Natural killer cell (primary cell): ENCODE results near the gene ITGAV. TPM values are rescaled to one million over a fixed set of nuclear protein-coding genes. Genes with fewer than 3 reads are reported as not detected.

Experiments
- ATAC-seq, 3 donors: fragments of 150-1000 bp in 2 of 3; fragments of 200-7000 bp in 1 of 3; cut with Tn5 transposase; 1 replicate in 1 of 3; 2 replicates in 2 of 3; pipeline ENCODE4 v1.10.0; 2021; ENCODE audit warnings: mild to moderate bottlenecking in 2 of 3, moderate library complexity in 2 of 3
- DNase-seq, 2 donors: peaks; one replicate each; pipeline versions ENCODE4 v3.0.0 to v3.0.0-alpha.2; 2013 to 2021; ENCODE audit warnings: mixed read lengths in 1 of 2
- H3K27ac ChIP-seq: one replicate; pipeline ENCODE4 v1.5.1; 2013; ENCODE audit warnings: mild to moderate bottlenecking, low read length
- H3K27me3 ChIP-seq: one replicate; pipeline ENCODE4 v1.6.1; 2013; ENCODE audit warnings: low read length; ENCODE audit not compliant: control insufficient read depth, insufficient read depth
- H3K36me3 ChIP-seq: one replicate; pipeline ENCODE4 v1.6.1; 2013; ENCODE audit warnings: low read length; ENCODE audit not compliant: control insufficient read depth, insufficient read depth
- H3K4me1 ChIP-seq: one replicate; pipeline ENCODE4 v1.6.1; 2013; ENCODE audit warnings: low read length; ENCODE audit not compliant: control insufficient read depth, insufficient read depth
- H3K4me3 ChIP-seq: one replicate; pipeline ENCODE4 v1.5.1; 2013; ENCODE audit warnings: low read length
- H3K9me3 ChIP-seq: one replicate; pipeline ENCODE4 v1.6.1; 2013; ENCODE audit warnings: low read length; ENCODE audit not compliant: control insufficient read depth, insufficient read depth
- H3K27ac Mint-ChIP-seq, 2 donors: one replicate each; pipeline ENCODE4 v1.8.0; 2022; ENCODE audit warnings: mild to moderate bottlenecking in 2 of 2, mixed read lengths in 2 of 2, moderate library complexity in 1 of 2
- H3K27me3 Mint-ChIP-seq, 2 donors: one replicate each; pipeline ENCODE4 v1.8.0; 2022; ENCODE audit warnings: low read depth in 2 of 2, mixed read lengths in 2 of 2
- H3K36me3 Mint-ChIP-seq: one replicate; pipeline ENCODE4 v1.8.0; 2022; ENCODE audit warnings: mixed read lengths
- H3K4me1 Mint-ChIP-seq, 2 donors: one replicate each; pipeline ENCODE4 v1.8.0; 2022; ENCODE audit warnings: mixed read lengths in 2 of 2
- H3K4me3 Mint-ChIP-seq: one replicate; pipeline ENCODE4 v1.8.0; 2022; ENCODE audit warnings: mild to moderate bottlenecking, moderate library complexity, mixed read lengths
- H3K9me3 Mint-ChIP-seq, 2 donors: one replicate each; pipeline ENCODE4 v1.8.0; 2022; ENCODE audit warnings: mixed read lengths in 2 of 2
- CTCF ChIP-seq: fragments of 200-600 bp; IDR thresholded peaks from one replicate; pipeline ENCODE4 v1.8.0; 2022; ENCODE audit warnings: antibody characterized with exemption
- WGBS: methylation state at CpG from one replicate; pipeline ENCODE4 v1.1.7; 2013; ENCODE audit warnings: missing lambda C conversion rate; ENCODE audit not compliant: insufficient coverage; 5-methylcytosine and 5-hydroxymethylcytosine counted together
- intact Hi-C: fragments of 100-400 bp; cut with micrococcal nuclease; formaldehyde crosslinking; loops from one replicate; pipeline ENCODE4 v1.14.2; 2022
- total RNA-seq, 4 donors: library from RNA; stranded (reverse); fragments of 120-200 nt in 1 of 4; gene quantifications; one replicate each; pipeline versions ENCODE4 v1.2.3 to v1.2.4, GENCODE V29; 2013 to 2022

ITGAV gene
- total RNA-seq, 3 donors from 2014 or later (not counting 1 experiment from before 2014, with no cell fraction given) = 10.7 to 14.7 (median 12.0) TPM

- WGBS = 100% methylated on average over 1 of the region's 1 CpG
Observed at GRCh38 chr2:186629250-186629996, 39.6 kb downstream of the ITGAV start.

GRCh38 chr2:186632417-186632816, 42.6 kb downstream of the ITGAV start:
- H3K27me3 Mint-ChIP-seq = no peaks in the 10 kb centered on the region
- H3K4me3 Mint-ChIP-seq = no peak overlapping the region
- Histone ChIP-seq H3K27me3 (no peaks in the 10 kb centered on the region), H3K36me3 (no peaks in the 10 kb centered on the region), H3K4me3 (no peak overlapping the region), H3K9me3 (no peaks in the 10 kb centered on the region), H3K27ac (no peak overlapping the region), H3K4me1 (no peaks in the 10 kb centered on the region)
- H3K27ac Mint-ChIP-seq = no peak overlapping the region
- no peak for TF ChIP-seq CTCF
- ATAC-seq (no peak), DNase-seq (no peak)
- whole genome bisulfite sequencing = no CpG with 5 or more reads among the region's 2 CpGs
- intact Hi-C loops = no loop called here
- H3K36me3 Mint-ChIP-seq = no peaks in the 10 kb centered on the region
- no peaks in the 10 kb centered on the region for H3K9me3 Mint-ChIP-seq
- no peaks in the 10 kb centered on the region for H3K4me1 Mint-ChIP-seq

More at GRCh38 chr2:186629250-186629996, 39.6 kb downstream of the ITGAV start:
- Histone ChIP-seq H3K36me3 (peaks cover 1% of the 10 kb centered on the region), H3K4me3 (no peak overlapping the region), H3K27me3 (no peaks in the 10 kb centered on the region), H3K27ac (no peak overlapping the region), H3K9me3 (no peaks in the 10 kb centered on the region), H3K4me1 (no peaks in the 10 kb centered on the region)
- Mint-ChIP-seq H3K36me3 (no peaks in the 10 kb centered on the region), H3K9me3 (no peaks in the 10 kb centered on the region), H3K4me3 (no peak overlapping the region), H3K27ac (no peak overlapping the region), H3K27me3 (no peaks in the 10 kb centered on the region), H3K4me1 (no peaks in the 10 kb centered on the region)
- DNase-seq (no peak), ATAC-seq (no peak)
- intact Hi-C loops = no loop called here
- TF ChIP-seq CTCF = no peak

GRCh38 chr2:186634701-186635100, 44.8 kb downstream of the ITGAV start:
- ATAC-seq (no peak), DNase-seq (no peak)
- Mint-ChIP-seq H3K27ac (no peak overlapping the region), H3K4me3 (no peak overlapping the region), H3K27me3 (no peaks in the 10 kb centered on the region), H3K9me3 (no peaks in the 10 kb centered on the region), H3K36me3 (no peaks in the 10 kb centered on the region), H3K4me1 (no peaks in the 10 kb centered on the region)
- no peaks in the 10 kb centered on the region for H3K9me3 ChIP-seq
- no peak for TF ChIP-seq CTCF
- no peak overlapping the region for H3K27ac ChIP-seq
- H3K27me3 ChIP-seq = no peaks in the 10 kb centered on the region
- H3K4me1 ChIP-seq = no peaks in the 10 kb centered on the region
- intact Hi-C loops = no loop called here
- H3K36me3 ChIP-seq = no peaks in the 10 kb centered on the region
- no peak overlapping the region for H3K4me3 ChIP-seq
